A549 (cell line): ENCODE results near the gene SURF2. TPM values are rescaled to one million over a fixed set of nuclear protein-coding genes. Genes with fewer than 3 reads are reported as not detected.

ENCODE experiments used
- ATAC-seq, 2 experiments: fragments of 200-7000 bp in 1 of 2; fragments of >200 bp in 1 of 2; cut with Nextera tagmentation in 1 of 2; cut with Tn5 transposase in 1 of 2; 3 replicates each; pipeline versions ENCODE4 v1.8.0 to v1.9.1; 2018 to 2020; ENCODE audit warnings: mild to moderate bottlenecking in 1 of 2, moderate library complexity in 1 of 2
- CTCF ChIA-PET: fragments of 300-600 bp; sonication (Branson Sonifier 250); formaldehyde crosslinking; extraction: SDS; loops from one replicate; lab custom pipeline; 2021; ENCODE audit warnings: antibody characterized with exemption, inconsistent platforms; lab: Yijun Ruan, JAX
- POLR2A ChIA-PET: fragments of 350-600 bp; formaldehyde crosslinking; extraction: SDS; loops from one replicate; lab custom pipeline; 2021; ENCODE audit warnings: antibody characterized with exemption, inconsistent platforms; lab: Yijun Ruan, JAX
- DNase-seq, 2 experiments: peaks; one replicate each; pipeline versions ENCODE4 v3.0.0 to v3.0.0-alpha.2; 2011 to 2016; ENCODE audit warnings: low read depth in 1 of 2, low spot score in 1 of 2
- FAIRE-seq: peaks from 2 replicates; lab custom pipeline; 2011; peaks lifted over from hg19 to GRCh38; lab: Jason Lieb, UNC
- H3K27ac ChIP-seq, 2 experiments: fragments of >200 bp; sonication (Bioruptor Twin); formaldehyde crosslinking; 3 replicates each; pipeline ENCODE4 v1.5.1; 2016 to 2017
- H3K4me1 ChIP-seq: fragments of >200 bp; sonication (Bioruptor Twin); formaldehyde crosslinking; 3 replicates; pipeline ENCODE4 v1.6.1; 2016
- H3K4me2 ChIP-seq: fragments of >200 bp; sonication (Bioruptor Twin); formaldehyde crosslinking; 3 replicates; pipeline ENCODE4 v1.6.1; 2016
- H3K4me3 ChIP-seq: fragments of >200 bp; sonication (Bioruptor Twin); formaldehyde crosslinking; 3 replicates; pipeline ENCODE4 v1.5.1; 2016
- H3K9me3 ChIP-seq: fragments of >200 bp; sonication (Bioruptor Twin); formaldehyde crosslinking; 3 replicates; pipeline ENCODE4 v1.6.1; 2016
- ATOH8 ChIP-seq: fragments of 250-450 bp; sonication (Bioruptor Pico); IDR thresholded peaks from 2 replicates; pipeline ENCODE4 v1.5.0; 2020; ENCODE audit warnings: low read depth, mild to moderate bottlenecking, moderate library complexity
- BHLHE40 ChIP-seq: IDR thresholded peaks from 2 replicates; pipeline ENCODE4 v1.6.1; 2012; ENCODE audit warnings: low read depth, low read length, inconsistent platforms
- CBX2 ChIP-seq: fragments of 200-600 bp; sonication (generic); IDR thresholded peaks from 2 replicates; pipeline ENCODE4 v1.6.1; 2016; ENCODE audit warnings: low read depth, mild to moderate bottlenecking, borderline replicate concordance
- CEBPB ChIP-seq, 2 experiments: fragments of >200 bp in 1 of 2; sonication (Bioruptor Twin) in 1 of 2; formaldehyde crosslinking in 1 of 2; IDR thresholded peaks; 2 replicates each; pipeline ENCODE4 v1.6.1; 2012 to 2016
- CHD2 ChIP-seq: fragments of 150-350 bp; IDR thresholded peaks from 2 replicates; pipeline ENCODE4 v1.6.1; 2014; ENCODE audit warnings: low read length; ENCODE audit not compliant: partially characterized antibody
- CHD4 ChIP-seq: fragments of 200-600 bp; sonication (generic); IDR thresholded peaks from 2 replicates; pipeline ENCODE4 v1.6.1; 2016; ENCODE audit warnings: antibody characterized with exemption, mild to moderate bottlenecking, borderline replicate concordance
- EHF ChIP-seq: fragments of 250-450 bp; sonication (Bioruptor Pico); IDR thresholded peaks from 2 replicates; pipeline ENCODE4 v1.5.0; 2020; ENCODE audit warnings: mild to moderate bottlenecking
- ELK1 ChIP-seq: fragments of 150-350 bp; IDR thresholded peaks from 2 replicates; pipeline ENCODE4 v1.6.1; 2014; ENCODE audit warnings: low read depth, mild to moderate bottlenecking, low read length
- ESRRA ChIP-seq: fragments of 150-350 bp; IDR thresholded peaks from 2 replicates; pipeline ENCODE4 v1.6.1; 2014; ENCODE audit warnings: mild to moderate bottlenecking, low read length, borderline replicate concordance
- FOSB ChIP-seq: fragments of 250-450 bp; sonication (Bioruptor Pico); IDR thresholded peaks from 2 replicates; pipeline ENCODE4 v1.5.0; 2020; ENCODE audit warnings: mild to moderate bottlenecking, moderate library complexity
- FOSL2 ChIP-seq, 2 experiments: fragments of 450-650 bp in 1 of 2; fragments of >200 bp in 1 of 2; sonication (Bioruptor Twin) in 1 of 2; formaldehyde crosslinking; IDR thresholded peaks; 2 replicates each; pipeline versions ENCODE4 v1.5.0 to v1.6.1; 2016 to 2020; ENCODE audit warnings: mild to moderate bottlenecking in 1 of 2, moderate library complexity in 1 of 2
- GATA3 ChIP-seq: IDR thresholded peaks from 2 replicates; pipeline ENCODE4 v1.6.1; 2012; ENCODE audit warnings: borderline replicate concordance
- HMGXB4 ChIP-seq: fragments of 250-450 bp; sonication (Bioruptor Pico); IDR thresholded peaks from 2 replicates; pipeline ENCODE4 v1.5.0; 2021; ENCODE audit warnings: mild to moderate bottlenecking, moderate library complexity, borderline replicate concordance
- HOXB13 ChIP-seq: fragments of 250-450 bp; sonication (Bioruptor Pico); IDR thresholded peaks from 2 replicates; pipeline ENCODE4 v1.5.0; 2020; ENCODE audit warnings: low read depth, mild to moderate bottlenecking, moderate library complexity
- JUN ChIP-seq, 2 experiments: fragments of >200 bp; sonication (Bioruptor Twin); formaldehyde crosslinking; IDR thresholded peaks; 2 replicates in 1 of 2; 3 replicates in 1 of 2; pipeline ENCODE4 v1.6.1; 2016 to 2017
- KDM5A ChIP-seq: fragments of 200-600 bp; sonication (generic); IDR thresholded peaks from 2 replicates; pipeline ENCODE4 v1.6.1; 2016; ENCODE audit warnings: antibody characterized with exemption, mild to moderate bottlenecking
- MAFK ChIP-seq: fragments of 450-650 bp; IDR thresholded peaks from 2 replicates; pipeline ENCODE4 v1.6.1; 2014; ENCODE audit not compliant: partially characterized antibody
- MAX ChIP-seq: IDR thresholded peaks from 2 replicates; pipeline ENCODE4 v1.6.1; 2012
- PBX3 ChIP-seq: IDR thresholded peaks from 2 replicates; pipeline ENCODE4 v1.6.1; 2012
- PHF8 ChIP-seq: fragments of 200-600 bp; sonication (generic); IDR thresholded peaks from 2 replicates; pipeline ENCODE4 v1.6.1; 2016; ENCODE audit warnings: low read depth, mild to moderate bottlenecking, antibody characterized with exemption, moderate library complexity, borderline replicate concordance
- POLR2AphosphoS2 ChIP-seq: conservative IDR thresholded peaks from 2 replicates; pipeline ENCODE4 v1.6.1; 2012; ENCODE audit warnings: low read length, improper control_type of control experiment, inconsistent platforms
- RARB ChIP-seq: fragments of 250-450 bp; sonication (Bioruptor Pico); IDR thresholded peaks from 2 replicates; pipeline ENCODE4 v1.8.0; 2021; ENCODE audit warnings: mild to moderate bottlenecking, moderate library complexity
- RFX5 ChIP-seq: fragments of 450-650 bp; IDR thresholded peaks from 2 replicates; pipeline ENCODE4 v1.7.1; 2014; ENCODE audit warnings: antibody characterized with exemption, mild to moderate bottlenecking, moderate library complexity
- RNF2 ChIP-seq: fragments of 200-600 bp; sonication (generic); IDR thresholded peaks from 2 replicates; pipeline ENCODE4 v1.6.1; 2016; ENCODE audit warnings: low read depth, mild to moderate bottlenecking, antibody characterized with exemption, moderate library complexity, borderline replicate concordance
- SMC3 ChIP-seq: fragments of >200 bp; sonication (Bioruptor Twin); formaldehyde crosslinking; IDR thresholded peaks from 3 replicates; pipeline ENCODE4 v1.6.1; 2018; ENCODE audit warnings: inconsistent platforms
- SREBF2 ChIP-seq: fragments of 450-650 bp; IDR thresholded peaks from 2 replicates; pipeline ENCODE4 v1.6.1; 2014; ENCODE audit warnings: mild to moderate bottlenecking, moderate library complexity
- TP53 ChIP-seq: fragments of 250-450 bp; sonication (Bioruptor Pico); IDR thresholded peaks from 2 replicates; pipeline ENCODE4 v1.5.0; 2021; ENCODE audit warnings: mild to moderate bottlenecking, moderate library complexity
- ZC3H11A ChIP-seq: fragments of 450-650 bp; IDR thresholded peaks from 2 replicates; pipeline ENCODE4 v1.6.1; 2014; ENCODE audit warnings: antibody characterized with exemption, mild to moderate bottlenecking
- ZFP36 ChIP-seq: fragments of 450-650 bp; IDR thresholded peaks from 2 replicates; pipeline ENCODE4 v1.6.1; 2014; ENCODE audit warnings: borderline replicate concordance; ENCODE audit not compliant: partially characterized antibody
- ZSCAN20 ChIP-seq: fragments of 250-450 bp; sonication (Bioruptor Pico); IDR thresholded peaks from 2 replicates; pipeline ENCODE4 v1.8.0; 2022; ENCODE audit warnings: mild to moderate bottlenecking, moderate library complexity
- WGBS: methylation state at CpG from one replicate; pipeline ENCODE4 v1.1.6; 2017; ENCODE audit errors: missing lambda C conversion rate; 5-methylcytosine and 5-hydroxymethylcytosine counted together
- polyA plus RNA-seq, 4 experiments: library from polyadenylated mRNA; depleted of rRNA in 3 of 4; stranded (reverse); fragments of >200 nt; fragmentation: RNase III in 1 of 4; extraction: RNeasy Plus Mini Kit Qiagen cat#74134 plus additional on column Dnase treatment in 1 of 4; gene quantifications; 2 replicates in 3 of 4; 3 replicates in 1 of 4; pipeline ENCODE4 v1.2.3, GENCODE V29; 2011 to 2017

SURF2 gene
- polyA plus RNA-seq, 2 of the 4 experiments (the other 2 are of a cell fraction), result 25.2 to 34.9 TPM

- CTCF ChIA-PET, result interaction anchor here (0.7 to 1.8 kb wide), 7 partner anchors 10 to 176 kb away, joined by 3 to 7 read pairs (median 4); no protein-coding TSS in a partner anchor
- Histone ChIP-seq H3K9me3 (0 out of 3 replicates have a peak, but pooled peaks cover 5% of the 10 kb centered on the region), H3K4me3 (no peak overlapping the region), H3K4me2 (no peak overlapping the region), H3K4me1 (no peaks in the 10 kb centered on the region), H3K27ac (no peak overlapping the region)
- no peak for FAIRE-seq
- 64% methylated on average over 10 of the region's 13 CpGs for WGBS
- TF ChIP-seq TP53 (CRISPR knock-in tag) (no peak), ATOH8 (CRISPR knock-in tag) (no peak), ELK1 (no peak), KDM5A (no peak), SREBF2 (no peak), CHD2 (no peak), JUN (IDR thresholded peaks at IDR 0.05) (no peak), PHF8 (no peak), RARB (CRISPR knock-in tag) (no peak), MAFK (no peak), HMGXB4 (CRISPR knock-in tag) (no peak), CHD4 (no peak), POLR2AphosphoS2 (no peak), ZSCAN20 (CRISPR knock-in tag) (no peak), CEBPB (IDR thresholded peaks at IDR 0.05) (no peak), ZC3H11A (no peak), FOSB (no peak), GATA3 (no peak), SMC3 (no peak)
- POLR2A ChIA-PET, result interaction anchor here (0.6 kb wide), 2 partner anchors 15 to 128 kb away, joined by 3 read pairs; no protein-coding TSS in a partner anchor
- ATAC-seq, result peak; percentile 50 to 70; a peak in 4 of 6 replicates
- peak in 1 of 2 experiments; percentile 24 for DNase-seq
These were observed 35.9 kb upstream of the SURF2 start for GRCh38 chr9:133320421-133320881.

GRCh38 chr9:133321411-133321935 lies 34.9 kb upstream of the SURF2 start:
- FAIRE-seq (no peak), ATAC-seq (no peak), DNase-seq (no peak)
- POLR2A ChIA-PET, result no interaction called here
- TF ChIP-seq BHLHE40 (no peak), ZFP36 (no peak), SMC3 (no peak), FOSL2 (IDR thresholded peaks at IDR 0.05) (no peak), FOSL2 (CRISPR knock-in tag; IDR thresholded peaks at IDR 0.05) (no peak), RARB (CRISPR knock-in tag) (no peak), MAFK (no peak), MAX (no peak), PBX3 (no peak), CBX2 (no peak), ESRRA (no peak), EHF (CRISPR knock-in tag) (no peak), RNF2 (no peak), HOXB13 (no peak), CEBPB (IDR thresholded peaks at IDR 0.05) (no peak), RFX5 (no peak)
- Histone ChIP-seq H3K4me2 (no peak overlapping the region), H3K9me3 (0 out of 3 replicates have a peak, but pooled peaks cover 5% of the 10 kb centered on the region), H3K27ac (no peak overlapping the region), H3K4me1 (no peaks in the 10 kb centered on the region), H3K4me3 (no peak overlapping the region)
- 67% methylated on average over 13 of the region's 13 CpGs for WGBS
- CTCF ChIA-PET, result interaction anchor here (0.9 to 1.8 kb wide), 2 partner anchors 82 to 136 kb away, joined by 5 read pairs; no protein-coding TSS in a partner anchor
